ENCODE measurements around the gene NCOA7. TPM values are rescaled to one million over a fixed set of nuclear protein-coding genes. Genes with fewer than 3 reads are reported as not detected.
A peak's percentile ranks its signal among the peaks of the same experiment; 100 is the strongest.

Gene NCOA7
- total and polyA plus RNA-seq, 9 of the 15 experiments (the other 6 are each of a cell fraction or from before 2014, with no cell fraction given), result 5.8 to 14.6 (median 9.3) TPM

DNA sequence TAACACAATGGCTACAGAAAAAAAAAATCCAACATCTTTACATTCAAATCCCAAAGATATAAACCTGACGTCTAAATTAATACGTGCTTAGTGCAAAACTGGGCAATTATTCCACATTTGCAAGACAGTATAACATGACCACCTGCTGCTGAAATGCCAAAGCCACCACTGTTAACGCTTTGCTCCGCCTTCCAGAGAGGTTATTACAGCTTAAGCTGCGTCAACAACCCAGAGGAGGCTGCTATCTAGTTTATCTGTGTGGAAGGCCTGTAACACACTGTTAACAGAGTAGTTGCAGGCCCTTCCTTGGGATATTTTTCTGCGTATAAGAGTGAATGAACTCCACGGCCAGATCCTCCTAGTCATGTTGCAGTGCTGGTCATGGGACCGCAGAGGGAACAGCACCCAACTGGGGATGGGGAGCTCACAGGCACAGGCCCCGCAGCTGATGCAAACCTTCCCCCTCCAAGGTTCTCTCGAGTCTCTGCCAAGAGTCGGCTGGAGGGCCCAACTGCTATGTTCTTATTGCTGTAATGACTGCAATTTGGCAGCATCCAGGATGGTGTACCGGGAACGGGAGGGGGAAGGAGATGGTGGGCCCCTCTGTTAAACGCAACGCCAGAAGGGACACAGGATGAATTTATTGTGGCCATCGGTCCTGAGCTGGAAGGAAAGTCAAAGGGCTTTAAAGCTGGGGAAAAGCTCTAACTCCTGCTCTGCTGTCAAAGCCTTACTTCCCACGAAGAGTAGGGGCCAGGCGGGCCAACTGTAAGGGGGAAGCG, 993 bp upstream of the NCOA7 start (continued):
- peak; percentile 36; the same call in 1 of the 2 replicates for TF ChIP-seq MTA1 (IDR thresholded peaks at IDR 0.05; ENCODE audit: borderline replicate concordance)
- peak; percentile 42; the same call in 1 of the 2 replicates for TF ChIP-seq ATF7 (IDR thresholded peaks at IDR 0.05)
- peak; percentile 72 for TF ChIP-seq TBP (optimal IDR thresholded peaks at IDR 0.05; ENCODE audit: low read depth, low read length)
- peak; percentile 65 for TF ChIP-seq ATF4 (CRISPR knock-in tag; IDR thresholded peaks at IDR 0.05)
- TF ChIP-seq MAZ (CRISPR knock-in tag; conservative IDR thresholded peaks at IDR 0.05 in 1 of 2, IDR thresholded peaks at IDR 0.05 in 1 of 2), result peak; percentile 10 to 39; a peak in 2 of 4 replicates
- TF ChIP-seq ATF3 (IDR thresholded peaks at IDR 0.05), result peak; percentile 38; the same call in 1 of the 2 replicates
- no peak for TF ChIP-seq ATF3 (CRISPR knock-in tag; conservative IDR thresholded peaks at IDR 0.05)
- TF ChIP-seq KDM5B (IDR thresholded peaks at IDR 0.05; ENCODE audit: insufficient replicate concordance, low read depth, low read length), result peak; percentile 67
- TF ChIP-seq, protein P1, sequence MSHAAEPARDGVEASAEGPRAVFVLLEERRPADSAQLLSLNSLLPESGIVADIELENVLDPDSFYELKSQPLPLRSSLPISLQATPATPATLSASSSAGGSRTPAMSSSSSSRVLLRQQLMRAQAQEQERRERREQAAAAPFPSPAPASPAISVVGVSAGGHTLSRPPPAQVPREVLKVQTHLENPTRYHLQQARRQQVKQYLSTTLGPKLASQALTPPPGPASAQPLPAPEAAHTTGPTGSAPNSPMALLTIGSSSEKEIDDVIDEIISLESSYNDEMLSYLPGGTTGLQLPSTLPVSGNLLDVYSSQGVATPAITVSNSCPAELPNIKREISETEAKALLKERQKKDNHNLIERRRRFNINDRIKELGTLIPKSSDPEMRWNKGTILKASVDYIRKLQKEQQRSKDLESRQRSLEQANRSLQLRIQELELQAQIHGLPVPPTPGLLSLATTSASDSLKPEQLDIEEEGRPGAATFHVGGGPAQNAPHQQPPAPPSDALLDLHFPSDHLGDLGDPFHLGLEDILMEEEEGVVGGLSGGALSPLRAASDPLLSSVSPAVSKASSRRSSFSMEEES (CRISPR knock-in tag; IDR thresholded peaks at IDR 0.05), result peak; percentile 52
- TF ChIP-seq TAL1 (IDR thresholded peaks at IDR 0.05), result peak; percentile 73; the same call in 1 of the 2 replicates
- TF ChIP-seq ZNF766 (CRISPR knock-in tag; conservative IDR thresholded peaks at IDR 0.05), result peak; percentile 50; the same call in 1 of the 2 replicates
- peak; percentile 62; the same call in 1 of the 2 replicates for TF ChIP-seq NFRKB (IDR thresholded peaks at IDR 0.05; ENCODE audit: low read depth)
- TF ChIP-seq, protein P2, sequence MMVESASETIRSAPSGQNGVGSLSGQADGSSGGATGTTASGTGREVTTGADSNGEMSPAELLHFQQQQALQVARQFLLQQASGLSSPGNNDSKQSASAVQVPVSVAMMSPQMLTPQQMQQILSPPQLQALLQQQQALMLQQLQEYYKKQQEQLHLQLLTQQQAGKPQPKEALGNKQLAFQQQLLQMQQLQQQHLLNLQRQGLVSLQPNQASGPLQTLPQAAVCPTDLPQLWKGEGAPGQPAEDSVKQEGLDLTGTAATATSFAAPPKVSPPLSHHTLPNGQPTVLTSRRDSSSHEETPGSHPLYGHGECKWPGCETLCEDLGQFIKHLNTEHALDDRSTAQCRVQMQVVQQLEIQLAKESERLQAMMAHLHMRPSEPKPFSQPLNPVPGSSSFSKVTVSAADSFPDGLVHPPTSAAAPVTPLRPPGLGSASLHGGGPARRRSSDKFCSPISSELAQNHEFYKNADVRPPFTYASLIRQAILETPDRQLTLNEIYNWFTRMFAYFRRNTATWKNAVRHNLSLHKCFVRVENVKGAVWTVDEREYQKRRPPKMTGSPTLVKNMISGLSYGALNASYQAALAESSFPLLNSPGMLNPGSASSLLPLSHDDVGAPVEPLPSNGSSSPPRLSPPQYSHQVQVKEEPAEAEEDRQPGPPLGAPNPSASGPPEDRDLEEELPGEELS (CRISPR knock-in tag; IDR thresholded peaks at IDR 0.05; ENCODE audit: borderline replicate concordance), result 0 out of 2 replicates have a peak, but pooled peaks have one; percentile 21
- peak; percentile 52 for TF ChIP-seq POLR2H (tag; IDR thresholded peaks at IDR 0.05; ENCODE audit: low read depth)
- peak; percentile 86 for TF ChIP-seq ARID1B (IDR thresholded peaks at IDR 0.05)
- TF ChIP-seq ZBTB2 (IDR thresholded peaks at IDR 0.05), result no peak
- peak; percentile 45; the same call in 1 of the 2 replicates for TF ChIP-seq BRD4 (IDR thresholded peaks at IDR 0.05)
- 0 out of 2 replicates have a peak, but pooled peaks have one; percentile 13 for TF ChIP-seq BHLHE40 (IDR thresholded peaks at IDR 0.05; ENCODE audit: low read length)
- peak; percentile 81 for TF ChIP-seq TEAD4 (IDR thresholded peaks at IDR 0.05; ENCODE audit: low read length)
- TF ChIP-seq TEAD4 (CRISPR knock-in tag; IDR thresholded peaks at IDR 0.05; ENCODE audit: borderline replicate concordance), result no peak
